Measurements from ENCODE around the gene INPP5E.
"Not testable (repeated sequence)": the region's sequence is repeated elsewhere in the genome, so short reads cannot be mapped to it uniquely, and the experiment has no call there.

GRCh38 chr9:136425367-136425766 lies 14.3 kb downstream of the INPP5E start:
- not testable (repeated sequence) for TF ChIP-seq CTCF (conservative IDR thresholded peaks at IDR 0.05; ENCODE audit: low read length); EZH2phosphoT487 (IDR thresholded peaks at IDR 0.05; ENCODE audit: borderline replicate concordance, low read depth, low read length)

Data from OCI-LY7 (cell line).